ENCODE data around the gene UBR3. TPM values are rescaled to one million over a fixed set of nuclear protein-coding genes. Genes with fewer than 3 reads are reported as not detected.
"Not testable (repeated sequence)": the region's sequence is repeated elsewhere in the genome, so short reads cannot be mapped to it uniquely, and the experiment has no call there.

UBR3 gene
- total RNA-seq, 2 donors from 2014 or later: 20.4 to 24.8 TPM

DNA sequence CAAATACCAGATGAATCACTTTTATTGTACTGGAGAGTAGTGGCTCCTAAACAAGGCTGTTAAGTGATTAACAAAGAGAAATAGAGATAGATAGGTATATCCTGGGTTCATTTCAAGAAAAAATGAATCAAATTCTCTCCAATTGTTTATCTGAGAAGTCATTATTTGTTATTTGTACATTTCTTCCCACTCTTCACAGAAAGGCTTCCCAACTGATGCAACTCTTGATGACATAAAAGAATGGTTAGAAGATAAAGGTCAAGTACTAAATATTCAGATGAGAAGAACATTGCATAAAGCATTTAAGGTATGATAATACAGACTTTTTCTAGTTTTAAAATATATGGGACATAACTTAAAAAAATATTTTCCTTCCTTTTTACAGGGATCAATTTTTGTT, 20.7 kb upstream of the UBR3 start:
- no peak overlapping the region for H3K27ac Mint-ChIP-seq
- TF ChIP-seq, protein P1, sequence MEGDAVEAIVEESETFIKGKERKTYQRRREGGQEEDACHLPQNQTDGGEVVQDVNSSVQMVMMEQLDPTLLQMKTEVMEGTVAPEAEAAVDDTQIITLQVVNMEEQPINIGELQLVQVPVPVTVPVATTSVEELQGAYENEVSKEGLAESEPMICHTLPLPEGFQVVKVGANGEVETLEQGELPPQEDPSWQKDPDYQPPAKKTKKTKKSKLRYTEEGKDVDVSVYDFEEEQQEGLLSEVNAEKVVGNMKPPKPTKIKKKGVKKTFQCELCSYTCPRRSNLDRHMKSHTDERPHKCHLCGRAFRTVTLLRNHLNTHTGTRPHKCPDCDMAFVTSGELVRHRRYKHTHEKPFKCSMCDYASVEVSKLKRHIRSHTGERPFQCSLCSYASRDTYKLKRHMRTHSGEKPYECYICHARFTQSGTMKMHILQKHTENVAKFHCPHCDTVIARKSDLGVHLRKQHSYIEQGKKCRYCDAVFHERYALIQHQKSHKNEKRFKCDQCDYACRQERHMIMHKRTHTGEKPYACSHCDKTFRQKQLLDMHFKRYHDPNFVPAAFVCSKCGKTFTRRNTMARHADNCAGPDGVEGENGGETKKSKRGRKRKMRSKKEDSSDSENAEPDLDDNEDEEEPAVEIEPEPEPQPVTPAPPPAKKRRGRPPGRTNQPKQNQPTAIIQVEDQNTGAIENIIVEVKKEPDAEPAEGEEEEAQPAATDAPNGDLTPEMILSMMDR (conservative IDR thresholded peaks at IDR 0.05): no peak
- no peak overlapping the region for H3K4me3 Mint-ChIP-seq
- H3K27me3 ChIP-seq (ENCODE audit: control insufficient read depth, insufficient read depth, low read length, poor library complexity, severe bottlenecking): no peaks in the 10 kb centered on the region
- peaks cover 2% of the 10 kb centered on the region for H3K4me1 Mint-ChIP-seq
- H3K36me3 Mint-ChIP-seq (ENCODE audit: low read depth): peaks cover 68% of the 10 kb centered on the region
- no peaks in the 10 kb centered on the region for H3K9me3 ChIP-seq (ENCODE audit: control insufficient read depth, low read length)
- H3K27ac ChIP-seq (ENCODE audit: low read depth, low read length): no peak overlapping the region
- H3K4me3 ChIP-seq (ENCODE audit: low read length): no peak overlapping the region
- peaks cover 80% of the 10 kb centered on the region for H3K36me3 ChIP-seq (ENCODE audit: control insufficient read depth, insufficient read depth, low read length)
- H3K9me3 Mint-ChIP-seq: no peaks in the 10 kb centered on the region
- H3K4me1 ChIP-seq (ENCODE audit: control insufficient read depth, insufficient read depth, low read length): no peaks in the 10 kb centered on the region
- no peak overlapping the region for H3K9ac ChIP-seq (ENCODE audit: extremely low read depth, low read length, poor library complexity, severe bottlenecking)
- DNase-seq: no peak
- H3K27me3 Mint-ChIP-seq (ENCODE audit: insufficient read depth): no peaks in the 10 kb centered on the region

DNA sequence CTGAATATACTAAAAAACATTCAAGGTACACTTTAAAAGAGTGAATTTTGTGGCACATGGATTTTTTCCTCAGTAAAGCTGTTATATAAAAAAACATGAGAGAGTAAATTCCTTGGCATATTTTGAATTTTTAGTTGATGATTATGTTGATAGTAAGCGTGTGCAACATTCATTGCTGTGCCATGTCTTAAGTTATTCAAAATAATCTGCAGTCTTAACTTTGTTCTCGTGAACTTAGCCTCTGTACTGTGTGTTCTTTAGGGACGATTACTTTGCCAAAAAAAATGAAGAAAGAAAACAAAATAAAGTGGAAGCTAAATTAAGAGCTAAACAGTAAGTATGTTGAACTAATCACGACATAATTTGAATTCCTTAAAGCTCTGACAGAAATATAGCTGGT, 19.0 kb upstream of the UBR3 start:
- DNase-seq: no peak
- H3K9ac ChIP-seq (ENCODE audit: extremely low read depth, low read length, poor library complexity, severe bottlenecking): no peak overlapping the region
- Mint-ChIP-seq H3K27ac (no peak overlapping the region), H3K4me3 (no peak overlapping the region), H3K9me3 (no peaks in the 10 kb centered on the region), H3K4me1 (no peaks in the 10 kb centered on the region), H3K36me3 (ENCODE audit: low read depth) (peaks cover 71% of the 10 kb centered on the region), H3K27me3 (ENCODE audit: insufficient read depth) (no peaks in the 10 kb centered on the region)
- TF ChIP-seq, protein P1 (conservative IDR thresholded peaks at IDR 0.05): no peak
- H3K4me1 ChIP-seq (ENCODE audit: control insufficient read depth, insufficient read depth, low read length): no peaks in the 10 kb centered on the region
- H3K27me3 ChIP-seq (ENCODE audit: control insufficient read depth, insufficient read depth, low read length, poor library complexity, severe bottlenecking): no peaks in the 10 kb centered on the region
- H3K27ac ChIP-seq (ENCODE audit: low read depth, low read length): no peak overlapping the region
- H3K36me3 ChIP-seq (ENCODE audit: control insufficient read depth, insufficient read depth, low read length): peaks cover 80% of the 10 kb centered on the region
- H3K9me3 ChIP-seq (ENCODE audit: control insufficient read depth, low read length): no peaks in the 10 kb centered on the region
- 96 to 100% methylated on average over 4 of the region's 4 CpGs for WGBS, 2 experiments (ENCODE audit: insufficient coverage in 1 of 2, insufficient read length in 1 of 2)
- no peak overlapping the region for H3K4me3 ChIP-seq (ENCODE audit: low read length)

- Histone ChIP-seq H3K27me3 (ENCODE audit: control insufficient read depth, insufficient read depth, low read length, poor library complexity, severe bottlenecking) (no peaks in the 10 kb centered on the region), H3K4me1 (ENCODE audit: control insufficient read depth, insufficient read depth, low read length) (peaks cover 2% of the 10 kb centered on the region), H3K9ac (ENCODE audit: extremely low read depth, low read length, poor library complexity, severe bottlenecking) (no peak overlapping the region), H3K27ac (ENCODE audit: low read depth, low read length) (no peak overlapping the region), H3K9me3 (ENCODE audit: control insufficient read depth, low read length) (peaks cover 20% of the 10 kb centered on the region), H3K36me3 (ENCODE audit: control insufficient read depth, insufficient read depth, low read length) (peaks cover 92% of the 10 kb centered on the region), H3K4me3 (ENCODE audit: low read length) (no peak overlapping the region)
- Mint-ChIP-seq H3K9me3 (peaks cover 24% of the 10 kb centered on the region), H3K27ac (no peak overlapping the region), H3K27me3 (ENCODE audit: insufficient read depth) (no peaks in the 10 kb centered on the region), H3K4me3 (no peak overlapping the region), H3K4me1 (peaks cover 5% of the 10 kb centered on the region), H3K36me3 (ENCODE audit: low read depth) (peaks cover 81% of the 10 kb centered on the region)
- TF ChIP-seq, protein P1 (conservative IDR thresholded peaks at IDR 0.05): no peak
- DNase-seq: no peak
- WGBS, 2 experiments (ENCODE audit: insufficient coverage in 1 of 2, insufficient read length in 1 of 2): 100% methylated on average over 1 of the region's 1 CpG
Observed at GRCh38 chr2:169815849-169816248, 11.4 kb upstream of the UBR3 start.

DNA sequence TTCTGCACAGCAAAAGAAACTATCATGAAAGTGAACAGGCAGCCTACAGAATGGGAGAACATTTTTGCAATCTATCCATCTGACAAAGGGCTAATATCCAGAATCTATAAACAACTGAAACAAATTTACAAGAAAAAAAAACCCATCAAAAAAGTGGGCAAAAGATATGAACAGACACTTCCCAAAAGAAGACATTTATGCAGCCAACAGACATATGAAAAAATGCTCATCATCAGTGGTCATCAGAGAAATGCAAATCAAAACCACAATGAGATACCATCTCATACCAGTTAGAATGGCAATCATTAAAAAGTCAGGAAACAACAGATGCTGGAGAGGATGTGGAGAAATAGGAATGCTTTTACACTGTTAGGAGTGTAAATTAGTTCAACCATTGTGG, 10.3 kb upstream of the UBR3 start:
- H3K4me1 ChIP-seq (ENCODE audit: control insufficient read depth, insufficient read depth, low read length); H3K9ac ChIP-seq (ENCODE audit: extremely low read depth, low read length, poor library complexity, severe bottlenecking); H3K27ac ChIP-seq (ENCODE audit: low read depth, low read length); H3K4me1 Mint-ChIP-seq; H3K4me3 ChIP-seq (ENCODE audit: low read length); H3K27ac Mint-ChIP-seq; H3K27me3 ChIP-seq (ENCODE audit: control insufficient read depth, insufficient read depth, low read length, poor library complexity, severe bottlenecking); H3K4me3 Mint-ChIP-seq; H3K27me3 Mint-ChIP-seq (ENCODE audit: insufficient read depth); DNase-seq: not testable (repeated sequence)
- H3K9me3 ChIP-seq (ENCODE audit: control insufficient read depth, low read length): peaks cover 20% of the 10 kb centered on the region
- H3K36me3 ChIP-seq (ENCODE audit: control insufficient read depth, insufficient read depth, low read length): peaks cover 92% of the 10 kb centered on the region
- H3K9me3 Mint-ChIP-seq: peaks cover 24% of the 10 kb centered on the region
- H3K36me3 Mint-ChIP-seq (ENCODE audit: low read depth): peaks cover 81% of the 10 kb centered on the region

DNA sequence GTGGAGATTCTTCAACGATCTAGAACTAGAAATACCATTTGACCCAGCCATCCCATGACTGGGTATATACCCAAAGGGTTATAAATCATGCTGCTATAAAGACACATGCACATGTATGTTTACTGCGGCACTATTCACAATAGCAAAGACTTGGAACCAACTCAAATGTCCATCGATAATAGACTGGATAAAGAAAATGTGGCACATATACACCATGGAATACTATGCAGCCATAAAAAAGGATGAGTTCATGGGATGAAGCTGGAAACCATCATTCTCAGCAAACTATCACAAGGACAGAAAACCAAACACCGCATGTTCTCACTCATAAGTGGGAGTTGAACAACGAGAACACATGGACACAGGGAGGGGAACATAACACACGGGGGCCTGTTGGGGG, 9.9 kb upstream of the UBR3 start:
- H3K27me3 ChIP-seq (ENCODE audit: control insufficient read depth, insufficient read depth, low read length, poor library complexity, severe bottlenecking); H3K27ac ChIP-seq (ENCODE audit: low read depth, low read length); H3K9ac ChIP-seq (ENCODE audit: extremely low read depth, low read length, poor library complexity, severe bottlenecking); H3K27ac Mint-ChIP-seq; DNase-seq; H3K4me1 Mint-ChIP-seq; H3K4me1 ChIP-seq (ENCODE audit: control insufficient read depth, insufficient read depth, low read length); H3K27me3 Mint-ChIP-seq (ENCODE audit: insufficient read depth); H3K4me3 Mint-ChIP-seq; H3K4me3 ChIP-seq (ENCODE audit: low read length): not testable (repeated sequence)
- peaks cover 91% of the 10 kb centered on the region for H3K36me3 ChIP-seq (ENCODE audit: control insufficient read depth, insufficient read depth, low read length)
- peaks cover 20% of the 10 kb centered on the region for H3K9me3 ChIP-seq (ENCODE audit: control insufficient read depth, low read length)
- Mint-ChIP-seq H3K9me3 (peaks cover 24% of the 10 kb centered on the region), H3K36me3 (ENCODE audit: low read depth) (peaks cover 77% of the 10 kb centered on the region)
- WGBS, 2 experiments (ENCODE audit: insufficient coverage in 1 of 2, insufficient read length in 1 of 2): 90 to 96% methylated on average over 2 to 6 of the region's 6 CpGs

Measured in endodermal cell (in vitro differentiated cells).